ENCODE results near the gene AMIGO1. TPM values are rescaled to one million over a fixed set of nuclear protein-coding genes. Genes with fewer than 3 reads are reported as not detected.

Gene AMIGO1
- polyA plus RNA-seq, 3 donors, result 6.6 to 8.1 (median 7.5) TPM

DNA sequence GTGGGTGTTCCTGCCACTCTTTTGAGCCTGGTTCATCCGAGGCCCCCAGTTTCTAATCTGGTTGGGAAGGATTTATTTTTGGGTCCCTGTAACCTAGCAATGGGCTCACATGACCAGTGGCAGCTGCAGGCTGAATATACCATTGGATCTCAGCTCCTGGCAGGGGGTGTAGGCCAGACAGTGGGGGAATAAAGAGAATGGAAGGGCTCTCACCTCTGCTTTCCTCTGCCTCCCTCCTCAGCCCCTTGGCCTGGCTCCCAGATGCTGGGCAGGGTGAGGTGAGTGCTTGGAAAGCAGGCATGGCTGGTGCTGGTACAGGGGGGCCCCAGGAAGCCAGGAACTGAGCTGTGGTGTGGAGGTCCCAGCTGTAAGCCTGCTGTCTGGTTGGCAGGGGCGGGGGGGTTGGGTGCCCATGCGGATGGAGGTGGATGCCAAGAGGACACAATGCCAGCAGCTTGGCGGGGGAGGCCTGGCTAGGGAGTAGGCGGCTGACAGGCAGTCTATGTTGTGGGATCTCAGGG is 26.5 kb upstream of the AMIGO1 start:
- no peak for DNase-seq

DNA sequence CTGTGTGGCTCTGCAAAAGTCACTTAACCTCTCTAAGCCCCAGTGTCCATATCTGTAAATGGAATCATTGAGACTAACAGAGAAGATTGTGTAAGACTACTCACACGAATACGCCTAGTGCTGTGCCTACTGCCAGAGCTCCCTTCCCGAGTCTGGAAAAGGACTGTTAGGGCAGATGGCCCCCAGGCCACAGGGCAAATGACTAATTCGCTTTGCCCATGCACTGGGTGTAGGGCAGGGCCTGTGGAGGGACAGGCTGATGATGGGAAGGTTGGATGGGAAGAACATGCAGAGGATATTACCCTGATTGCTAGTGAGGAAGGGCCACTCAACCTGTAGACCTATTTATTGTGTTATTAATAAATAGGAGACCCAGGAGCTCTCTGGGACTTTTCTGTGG is 26.0 kb upstream of the AMIGO1 start:
- no peak for DNase-seq

DNA sequence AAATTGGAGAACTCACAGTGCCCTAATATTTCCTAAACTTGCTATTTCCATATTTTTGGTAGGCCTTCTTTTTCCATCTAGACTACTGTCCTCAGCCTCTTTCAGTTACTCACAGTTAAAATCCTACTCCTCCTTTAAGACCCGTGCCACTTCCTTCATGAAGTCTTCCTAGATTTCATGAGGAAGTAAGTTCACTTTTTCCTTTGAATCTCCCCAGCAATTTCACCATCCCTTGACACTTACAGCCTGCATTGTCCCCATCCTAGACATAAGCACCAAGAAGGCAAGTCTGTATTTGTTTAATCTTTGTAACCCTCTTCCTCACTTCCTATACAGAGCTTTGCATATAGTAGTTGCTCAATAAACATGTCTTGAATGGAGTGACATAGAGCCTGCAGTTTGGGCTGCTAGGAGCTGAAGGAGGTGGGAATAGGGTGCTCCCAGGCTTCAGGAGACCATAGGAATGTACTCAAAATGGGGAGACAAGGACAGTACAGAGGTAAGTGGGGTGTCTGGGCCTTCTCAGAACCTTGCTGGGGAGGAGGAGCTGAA is 24.9 kb upstream of the AMIGO1 start:
- no peak for DNase-seq

DNA sequence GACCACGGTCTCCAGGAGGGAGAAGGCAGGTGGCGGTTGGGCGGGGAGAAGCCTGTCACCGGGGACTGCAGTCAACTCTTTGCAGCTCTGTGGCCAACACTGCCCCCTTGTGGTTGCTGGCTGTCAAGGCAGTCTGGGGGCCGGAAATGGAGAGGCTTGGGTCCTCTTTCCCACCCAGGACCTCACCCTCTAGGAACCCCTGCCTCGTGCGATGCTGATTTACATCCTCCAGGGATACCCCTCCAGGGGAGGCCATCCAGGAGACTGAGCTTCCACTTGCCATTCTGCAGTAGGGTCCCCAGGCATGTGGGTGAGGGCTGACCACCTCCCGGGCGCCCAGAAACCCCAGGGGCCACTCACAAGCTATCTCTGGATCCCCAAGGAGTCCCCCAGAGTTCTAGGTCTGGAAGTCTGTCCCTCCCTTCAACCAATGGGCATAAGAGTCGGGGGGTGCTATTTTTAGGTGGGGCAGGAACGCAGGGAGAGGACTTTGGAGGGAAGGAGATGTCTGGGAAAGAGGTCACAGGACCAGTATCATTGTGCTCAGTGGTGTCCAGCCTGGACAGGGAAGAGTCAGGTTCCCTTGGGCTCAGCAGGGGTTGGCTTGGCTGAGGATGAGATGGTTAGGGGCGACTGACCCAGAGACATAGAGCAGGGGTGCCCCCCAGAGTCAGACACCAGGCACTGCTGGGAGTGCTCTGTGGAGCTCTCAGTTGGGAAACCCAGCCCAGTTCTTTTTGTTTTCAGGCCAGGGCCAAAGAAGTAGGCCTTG is 23.0 kb upstream of the AMIGO1 start:
- no peak for DNase-seq

DNA sequence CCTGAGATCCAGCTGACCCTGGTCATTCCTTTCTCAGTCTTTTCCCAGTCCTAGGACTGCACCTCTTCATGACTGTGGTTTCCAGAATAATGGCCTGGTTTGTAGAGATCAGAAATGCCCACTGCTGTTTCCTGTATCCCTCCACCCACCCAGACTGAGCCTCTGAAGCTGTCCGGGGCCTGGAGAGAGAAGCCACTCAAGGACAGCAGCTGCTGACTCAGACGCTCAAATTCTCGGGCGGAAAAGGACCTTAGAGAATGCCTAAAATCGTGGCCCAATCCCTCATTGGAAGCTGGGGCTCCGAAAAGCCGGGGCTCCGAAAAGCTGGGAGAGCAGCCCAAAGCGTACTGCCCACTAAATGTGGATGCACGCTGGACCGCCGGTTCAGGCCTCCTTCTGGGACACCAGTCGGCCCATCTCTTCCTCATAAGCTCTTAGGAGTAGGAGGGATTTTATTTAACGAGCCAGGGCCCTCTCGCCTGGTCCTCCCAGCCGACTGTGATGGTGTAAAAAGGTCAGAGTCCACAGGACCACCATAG is 22.4 kb upstream of the AMIGO1 start:
- no peak for DNase-seq

DNA sequence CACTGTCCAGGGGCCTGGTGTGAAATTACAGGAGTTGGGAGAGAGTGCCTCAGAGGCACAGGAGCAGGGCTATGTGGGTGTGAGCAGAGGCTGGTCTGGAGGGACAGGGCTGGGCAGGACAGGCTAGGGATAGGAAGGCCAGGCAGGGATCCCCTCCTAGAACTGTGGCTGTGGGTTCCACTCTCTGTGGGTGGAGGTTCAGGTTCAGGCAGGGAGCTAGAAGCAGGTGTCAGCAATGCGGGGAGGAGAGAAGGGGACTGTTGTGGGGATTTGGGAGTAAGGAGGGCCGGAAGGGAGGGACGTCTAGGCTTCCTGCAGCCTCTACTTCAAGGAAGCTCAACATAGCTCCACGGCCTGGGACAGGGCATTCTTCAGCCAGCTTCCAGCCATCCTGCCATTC is 21.9 kb upstream of the AMIGO1 start:
- DNase-seq, result no peak

DNA sequence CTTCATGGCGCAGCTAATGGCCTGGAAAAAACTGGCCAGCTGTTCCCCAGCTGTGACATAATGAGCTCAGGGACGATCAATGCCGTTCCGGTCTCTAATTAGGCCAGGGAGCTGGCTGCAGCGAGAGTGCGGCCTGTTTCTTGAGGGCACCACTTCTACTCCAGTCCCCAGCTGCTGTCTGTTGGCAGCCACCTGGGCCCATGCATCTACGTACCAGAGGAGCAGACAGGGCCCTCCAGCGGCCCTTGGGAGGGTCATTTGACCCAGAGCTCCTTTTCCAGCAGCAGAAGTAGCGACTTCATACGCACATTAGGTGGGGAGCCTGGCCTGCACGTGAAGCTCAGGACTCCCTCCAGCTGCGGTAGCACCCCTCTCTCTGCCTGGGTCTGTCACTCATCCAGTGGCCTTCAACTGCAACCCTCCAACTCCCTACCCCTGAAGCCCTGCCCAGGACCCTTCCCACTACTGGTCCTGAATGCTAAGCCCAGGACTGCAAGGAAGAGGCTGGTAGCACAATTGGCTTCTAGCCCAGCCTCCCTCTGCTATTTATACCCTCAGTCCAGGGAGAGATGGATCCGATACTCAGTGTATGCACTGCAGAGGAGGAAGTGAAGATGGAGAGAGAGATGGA is 21.0 kb upstream of the AMIGO1 start:
- DNase-seq, result no peak

DNA sequence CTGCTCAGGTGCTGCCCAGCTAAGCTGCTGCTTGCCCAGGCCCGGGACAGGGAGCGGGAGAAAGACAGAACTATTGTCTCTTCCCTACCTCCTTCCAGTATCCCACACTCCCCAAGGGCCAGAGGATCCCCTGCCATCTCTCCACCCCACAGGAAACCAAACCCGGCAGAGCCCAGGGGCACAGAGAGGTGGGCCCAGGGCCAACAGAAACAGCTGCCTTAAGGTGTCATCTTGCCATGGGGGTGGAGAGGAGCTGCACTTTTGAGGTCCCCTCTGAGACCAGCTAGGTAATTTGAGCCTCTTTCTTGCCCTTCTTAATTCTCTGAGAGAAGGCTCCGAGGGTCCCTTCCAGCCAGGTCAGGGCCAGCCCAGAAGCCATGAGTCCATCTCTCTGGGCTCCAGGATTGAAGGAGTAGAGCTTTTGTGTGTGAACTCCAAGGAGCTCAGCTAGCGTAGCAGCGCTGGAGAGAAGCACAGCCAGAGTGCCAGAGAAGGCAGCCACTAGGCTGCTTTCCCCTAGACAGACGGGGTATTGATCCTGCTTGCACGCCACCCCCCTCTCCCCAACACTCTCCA is 20.4 kb upstream of the AMIGO1 start:
- DNase-seq, result no peak

DNA sequence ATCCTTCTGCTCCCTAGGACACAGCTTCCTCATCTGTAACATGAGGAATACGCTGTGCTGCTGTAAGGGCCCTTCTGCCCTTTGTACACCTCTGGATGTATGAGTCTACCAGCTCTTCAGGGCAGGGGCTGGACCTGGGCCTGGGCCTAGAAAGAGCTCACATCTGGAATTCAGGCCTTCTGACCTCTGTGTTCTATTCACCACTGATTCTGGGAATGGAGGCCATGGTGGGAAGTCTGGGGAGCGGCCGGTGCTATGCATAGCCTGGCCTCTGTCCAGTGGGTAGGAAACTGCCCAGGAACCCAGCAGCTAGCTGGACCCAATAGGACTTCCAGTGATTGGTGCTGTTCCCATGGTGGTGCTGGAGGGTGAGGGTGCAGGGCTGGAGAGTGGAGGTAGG is 19.2 kb upstream of the AMIGO1 start:
- DNase-seq, result no peak

DNA sequence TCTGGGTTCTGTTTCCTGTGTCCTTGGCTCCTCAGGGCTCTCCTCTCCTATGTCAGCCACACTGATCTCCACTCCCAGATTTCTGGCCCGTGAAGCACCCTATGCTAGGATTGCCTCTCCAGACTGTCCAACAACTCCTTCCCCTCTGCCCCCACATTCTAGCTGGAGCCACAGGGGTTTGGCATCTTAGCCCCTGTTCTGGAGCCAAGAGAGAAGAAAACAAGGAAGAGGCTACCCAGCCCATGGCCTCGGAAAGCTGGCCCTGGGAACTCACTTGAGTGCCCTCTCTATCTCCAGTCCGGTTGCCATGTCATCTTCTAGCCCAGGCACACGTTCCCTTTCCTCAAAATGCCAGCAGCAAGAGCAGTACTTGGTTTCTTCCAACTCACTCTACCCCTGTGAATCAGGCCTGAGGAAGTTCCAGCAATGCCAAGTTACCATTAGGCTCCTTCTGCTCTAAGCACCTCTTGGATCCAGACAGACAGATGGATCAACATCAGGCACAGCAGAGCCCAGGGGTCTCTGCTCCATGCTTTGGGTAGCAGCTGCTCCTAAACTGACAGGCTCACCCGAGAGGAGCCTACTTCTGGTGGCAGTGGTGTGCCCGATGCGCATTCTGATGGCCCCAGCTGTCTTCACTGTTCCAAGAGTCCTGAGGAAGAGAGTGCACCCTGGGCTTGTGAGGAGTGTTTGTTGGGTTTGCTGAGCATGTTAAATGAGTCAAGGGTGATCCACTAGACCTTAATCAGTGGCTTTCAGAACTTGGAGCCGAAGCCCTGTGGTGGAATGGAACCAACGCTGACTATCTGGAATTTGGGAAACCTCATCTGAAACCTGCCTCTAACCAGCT is 18.5 kb upstream of the AMIGO1 start:
- no peak for DNase-seq

DNA sequence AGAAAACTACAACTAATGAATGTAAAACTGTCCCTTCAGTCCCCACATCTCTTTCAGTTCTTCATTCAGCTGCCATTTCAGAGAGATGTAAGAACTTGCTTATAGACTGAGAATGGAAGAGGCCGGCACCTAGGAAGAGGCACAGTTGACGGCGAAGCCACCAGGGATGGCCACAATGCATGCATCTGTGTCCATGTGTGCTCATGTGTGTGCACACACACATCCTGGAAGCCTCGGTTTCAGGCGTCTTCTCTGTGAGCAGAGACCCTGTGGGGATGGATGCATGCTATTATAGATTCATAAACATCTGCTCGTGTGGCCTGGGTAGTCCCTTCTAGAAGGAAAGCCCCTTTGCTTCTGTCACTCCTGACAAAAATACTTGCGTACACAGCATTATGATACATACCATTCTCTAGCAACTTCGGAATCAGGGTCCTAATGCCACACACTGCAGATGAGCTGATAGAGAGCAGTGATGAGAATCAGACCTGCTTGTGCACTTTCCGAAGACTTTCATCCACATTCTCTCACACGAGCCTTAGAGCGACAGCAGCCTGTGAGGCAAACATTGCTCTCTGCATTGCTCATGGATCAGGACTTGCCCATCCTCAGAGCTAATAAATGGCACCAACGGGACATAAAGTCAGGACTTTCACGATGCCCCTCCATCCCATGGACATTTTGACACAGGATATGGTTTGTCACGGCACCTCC is 17.7 kb upstream of the AMIGO1 start:
- DNase-seq, result no peak

DNA sequence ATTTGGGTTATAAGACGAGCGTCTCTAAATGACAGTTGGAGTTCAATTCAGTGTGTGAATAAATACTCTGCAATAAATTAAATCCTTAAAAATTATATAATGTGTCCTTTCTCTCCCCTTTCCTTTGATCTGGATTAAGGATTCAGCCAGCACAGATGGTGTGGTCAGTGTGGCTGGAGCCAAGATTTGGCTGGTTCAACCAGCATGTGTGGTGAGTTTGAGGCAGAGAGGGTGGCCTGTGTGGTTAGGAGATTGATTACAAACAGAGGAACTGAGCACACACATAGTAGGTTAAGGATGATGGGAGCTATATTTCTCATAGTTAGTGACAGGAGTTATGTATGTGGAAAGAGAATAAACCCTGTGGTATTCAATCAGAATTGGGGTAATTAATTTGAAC is 14.2 kb upstream of the AMIGO1 start:
- DNase-seq, result no peak

DNA sequence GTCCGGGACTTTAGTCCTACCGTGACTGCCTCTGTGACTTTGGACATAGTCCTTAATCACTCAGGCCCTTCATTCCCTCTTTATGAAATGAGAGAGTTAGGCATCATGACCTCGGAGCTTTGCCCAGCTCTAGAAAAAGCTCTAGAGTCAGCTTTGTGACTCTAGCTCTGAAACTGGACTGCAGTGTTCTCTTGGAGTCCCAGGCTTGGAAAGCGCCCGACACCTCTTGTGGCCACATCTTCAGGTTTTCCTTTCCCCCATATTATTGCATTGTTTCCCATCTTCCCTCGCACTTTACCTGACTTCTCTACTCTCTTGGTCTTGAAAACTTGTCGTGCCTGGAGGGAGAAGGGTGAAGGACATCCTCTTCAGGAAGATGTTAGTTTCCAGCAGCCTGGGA is 12.5 kb upstream of the AMIGO1 start:
- DNase-seq, result no peak

DNA sequence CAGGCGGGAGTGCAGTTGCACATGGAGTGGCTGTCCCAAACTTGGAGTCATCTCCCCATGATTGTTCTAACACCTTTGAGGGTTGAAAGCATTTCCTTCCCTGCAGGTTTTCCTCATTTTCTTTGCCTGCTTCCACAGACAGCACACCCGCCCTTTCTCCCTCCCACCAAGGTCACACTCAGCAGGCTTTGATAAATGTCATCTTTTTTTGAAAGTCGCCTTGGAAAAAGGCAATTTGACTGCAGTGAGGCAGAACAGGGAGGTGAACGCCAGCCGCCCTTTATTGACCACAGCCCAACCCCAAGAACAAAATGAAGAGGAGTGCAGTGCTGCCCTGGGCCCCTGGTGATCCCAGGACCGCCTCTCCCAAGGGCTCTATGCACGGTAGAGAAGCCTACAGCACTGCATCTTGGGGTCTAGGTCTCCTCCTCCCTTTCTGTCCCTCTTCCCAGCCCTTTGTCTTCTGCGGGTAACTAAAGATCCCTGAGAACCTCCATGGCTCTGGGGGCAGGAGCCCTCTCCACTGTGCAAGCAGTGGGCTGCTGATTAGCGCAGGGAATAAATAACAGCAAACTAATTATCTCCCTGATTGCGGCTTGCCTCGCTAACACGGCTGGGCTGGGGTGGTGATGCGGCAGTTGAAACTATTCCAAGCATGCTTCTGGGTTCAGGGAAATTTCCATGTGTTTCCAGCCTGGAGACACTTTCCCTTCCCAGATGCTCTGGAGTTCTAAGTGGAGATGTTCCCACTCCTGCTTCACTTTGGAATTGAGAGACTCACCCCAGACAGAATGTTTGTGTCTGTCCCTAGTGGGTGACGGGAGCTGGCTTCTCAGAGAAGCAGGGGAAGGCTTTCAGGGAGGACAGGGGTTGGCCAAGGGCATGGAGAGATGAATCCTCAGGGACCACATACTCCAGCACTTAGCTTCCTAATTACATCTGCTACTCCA is 11.8 kb upstream of the AMIGO1 start:
- DNase-seq, result no peak

DNA sequence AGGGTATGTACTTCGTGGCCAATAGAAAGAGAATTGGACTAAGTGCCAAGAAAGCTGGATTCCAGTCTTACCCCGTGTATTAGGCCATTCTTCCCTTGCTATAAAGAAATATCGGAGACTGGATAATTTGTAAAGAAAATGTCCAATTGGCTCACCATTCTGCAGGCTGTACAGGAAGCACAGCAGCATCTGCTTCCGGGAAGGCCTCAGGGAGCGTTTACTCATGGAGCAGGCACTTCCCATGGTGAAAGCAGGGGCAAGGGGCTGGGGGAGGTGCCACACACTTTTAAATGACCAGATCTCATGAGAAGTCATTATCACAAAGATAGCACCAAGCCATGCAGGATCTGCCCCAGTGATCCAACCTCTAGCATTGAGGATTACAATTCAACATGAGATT is 7.8 kb upstream of the AMIGO1 start:
- DNase-seq, result no peak

DNA sequence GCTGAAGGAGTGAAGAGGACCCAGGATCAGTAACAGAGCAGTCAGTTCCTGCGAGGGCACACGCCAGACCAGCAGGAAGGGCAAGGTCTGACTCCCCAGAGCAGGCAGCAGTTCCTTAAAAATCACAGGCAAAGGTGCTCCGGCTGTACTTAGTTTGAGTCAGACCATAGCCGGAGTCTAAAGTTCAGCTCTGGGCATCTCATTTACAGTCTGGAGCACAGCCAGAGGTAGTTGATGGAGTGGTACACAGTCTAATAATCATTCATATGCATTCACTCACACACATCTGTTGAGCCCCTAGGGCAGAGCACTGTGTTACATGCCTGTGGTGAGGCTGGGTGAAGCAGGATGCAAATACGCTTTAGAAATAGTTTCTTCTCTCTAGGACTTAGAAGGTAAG is 7.3 kb upstream of the AMIGO1 start:
- no peak for DNase-seq

DNA sequence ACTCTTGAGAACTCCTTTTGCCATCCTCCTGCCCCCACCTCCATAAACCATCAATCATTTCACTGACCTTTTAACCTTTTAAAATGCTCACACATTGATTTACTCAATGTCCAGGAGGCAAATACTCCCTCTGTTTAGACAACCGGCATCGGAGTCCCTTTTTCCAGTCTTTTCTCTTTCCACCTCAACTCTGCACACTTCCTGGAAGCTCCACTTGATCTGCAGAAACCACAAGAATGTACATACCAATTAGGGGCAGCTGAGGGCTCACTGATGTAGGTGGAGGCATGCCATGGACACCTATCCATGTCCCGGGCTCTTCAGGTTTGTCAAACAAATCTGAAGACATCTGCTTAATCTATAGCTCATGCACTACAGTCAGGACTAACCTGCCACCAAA is 5.3 kb upstream of the AMIGO1 start:
- DNase-seq, result no peak

DNA sequence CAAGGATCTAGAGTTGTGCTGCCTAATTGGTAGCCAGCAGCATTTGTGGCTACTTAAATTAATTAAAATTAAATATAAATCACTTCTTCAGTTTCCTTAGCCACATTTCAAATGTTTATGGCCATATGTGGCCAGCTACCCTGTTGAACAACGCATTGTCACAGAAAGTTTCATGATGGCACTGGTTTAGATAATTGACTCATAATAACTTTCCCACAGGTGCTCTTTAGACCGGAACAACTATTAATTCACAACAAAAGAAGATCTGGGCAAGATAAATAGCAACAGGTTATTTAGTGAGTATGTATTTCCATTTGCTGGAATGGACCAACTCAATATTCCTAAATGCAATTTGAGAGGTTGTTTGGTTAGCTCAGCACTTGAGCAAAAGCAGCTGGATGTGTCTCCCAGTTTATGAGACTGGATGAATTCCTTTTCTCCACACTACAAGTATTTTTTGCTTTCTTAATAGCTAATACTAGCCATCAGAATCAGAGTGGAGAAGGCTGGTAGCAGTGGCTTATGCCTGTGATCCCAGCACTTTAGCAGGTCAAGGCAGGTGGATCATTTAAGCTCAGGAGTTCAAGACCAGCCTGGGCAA is 3.7 kb upstream of the AMIGO1 start:
- peak; percentile 66 for DNase-seq

DNA sequence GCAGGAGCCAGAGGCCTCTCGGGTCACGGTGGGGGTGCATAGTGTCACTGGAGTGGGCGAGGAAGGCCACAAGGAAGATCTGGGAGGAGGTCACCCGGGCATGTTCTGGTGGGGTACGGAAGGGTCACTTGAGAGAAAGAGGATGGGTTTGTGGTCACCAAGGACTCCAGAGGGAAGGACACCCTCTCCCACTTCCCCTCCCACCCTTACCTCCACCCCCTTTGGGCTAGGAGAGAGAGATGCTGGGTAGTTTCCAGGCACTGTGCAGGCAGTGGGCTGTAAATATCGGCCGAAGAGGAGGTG is 703 bp downstream of the AMIGO1 start:
- no peak for DNase-seq
